GM20000 (cell line): ENCODE results near the gene SLIT3.

Source experiments
- DNase-seq: peaks from one replicate; pipeline ENCODE4 v3.0.0; 2012; ENCODE audit warnings: low spot score
- CTCF ChIP-seq: IDR thresholded peaks from 2 replicates; pipeline ENCODE4 v1.5.1; 2012; ENCODE audit warnings: mild to moderate bottlenecking, control low read depth; ENCODE audit errors: extremely low read depth, missing control alignments

SLIT3 gene

GRCh38 chr5:169139480-169140050 lies 161.4 kb downstream of the SLIT3 start:
- TF ChIP-seq CTCF = no peak
- no peak for DNase-seq

- no peak for DNase-seq
- TF ChIP-seq CTCF = no peak
Measured at GRCh38 chr5:169133531-169133930, 167.4 kb downstream of the SLIT3 start.

- no peak for TF ChIP-seq CTCF
Measured at GRCh38 chr5:169132302-169132660, 168.7 kb downstream of the SLIT3 start.

GRCh38 chr5:169131616-169132301 lies 169.2 kb downstream of the SLIT3 start:
- DNase-seq = no peak
- TF ChIP-seq CTCF = no peak

More at GRCh38 chr5:169132302-169132660, 168.7 kb downstream of the SLIT3 start:
- DNase-seq = no peak

- no peak for TF ChIP-seq CTCF
- no peak for DNase-seq
Measured at GRCh38 chr5:169128679-169129078, 172.3 kb downstream of the SLIT3 start.

- DNase-seq = no peak
- TF ChIP-seq CTCF = no peak
Measured at GRCh38 chr5:169127431-169127830, 173.5 kb downstream of the SLIT3 start.

GRCh38 chr5:169126481-169127021 lies 174.4 kb downstream of the SLIT3 start:
- DNase-seq = no peak

More at GRCh38 chr5:169126481-169127021, 174.4 kb downstream of the SLIT3 start:
- no peak for TF ChIP-seq CTCF
